GM08714 (cell line): Measurements from ENCODE around the gene HTR1B.

ENCODE experiments used
- H3K4me3 ChIP-seq: fragments of 200-500 bp; sonication (Bioruptor generic); 2 replicates; pipeline ENCODE4 v1.5.1; 2014; ENCODE audit warnings: mild to moderate bottlenecking, low read length, inconsistent platforms
- ZNF274 ChIP-seq: IDR thresholded peaks from 2 replicates; pipeline ENCODE4 v1.6.1; 2012; ENCODE audit warnings: mild to moderate bottlenecking, low read depth, low read length

Gene HTR1B

GRCh38 chr6:77464495-77464867 is 1.2 kb upstream of the HTR1B start:
- no peak for TF ChIP-seq ZNF274
- H3K4me3 ChIP-seq: no peak overlapping the region

GRCh38 chr6:77463861-77464494 is 687 bp upstream of the HTR1B start:
- H3K4me3 ChIP-seq: no peak overlapping the region
- no peak for TF ChIP-seq ZNF274

GRCh38 chr6:77462359-77463307 is 658 bp downstream of the HTR1B start:
- H3K4me3 ChIP-seq: no peak overlapping the region
- TF ChIP-seq ZNF274: no peak

- no peak overlapping the region for H3K4me3 ChIP-seq
- TF ChIP-seq ZNF274: no peak
Measured at GRCh38 chr6:77461796-77462195, 1.5 kb downstream of the HTR1B start.

- no peak overlapping the region for H3K4me3 ChIP-seq
- no peak for TF ChIP-seq ZNF274
Measured at GRCh38 chr6:77458421-77458820, 4.9 kb downstream of the HTR1B start.

- no peak overlapping the region for H3K4me3 ChIP-seq
- no peak for TF ChIP-seq ZNF274
Measured at GRCh38 chr6:77457720-77458349, 5.5 kb downstream of the HTR1B start.

- H3K4me3 ChIP-seq: no peak overlapping the region
- TF ChIP-seq ZNF274: no peak
Measured at GRCh38 chr6:77456531-77457248, 6.6 kb downstream of the HTR1B start.

GRCh38 chr6:77455271-77455670 is 8.0 kb downstream of the HTR1B start:
- H3K4me3 ChIP-seq: no peak overlapping the region
- no peak for TF ChIP-seq ZNF274

GRCh38 chr6:77454386-77454785 is 8.9 kb downstream of the HTR1B start:
- H3K4me3 ChIP-seq: no peak overlapping the region
- no peak for TF ChIP-seq ZNF274

- no peak overlapping the region for H3K4me3 ChIP-seq
- no peak for TF ChIP-seq ZNF274
Measured at GRCh38 chr6:77451466-77451865, 11.8 kb downstream of the HTR1B start.

GRCh38 chr6:77450924-77451323 is 12.4 kb downstream of the HTR1B start:
- no peak for TF ChIP-seq ZNF274
- H3K4me3 ChIP-seq: no peak overlapping the region

- no peak for TF ChIP-seq ZNF274
- no peak overlapping the region for H3K4me3 ChIP-seq
Measured at GRCh38 chr6:77448546-77448945, 14.7 kb downstream of the HTR1B start.

GRCh38 chr6:77447254-77447653 is 16.0 kb downstream of the HTR1B start:
- TF ChIP-seq ZNF274: no peak
- no peak overlapping the region for H3K4me3 ChIP-seq

- H3K4me3 ChIP-seq: no peak overlapping the region
- no peak for TF ChIP-seq ZNF274
Measured at GRCh38 chr6:77446249-77446648, 17.0 kb downstream of the HTR1B start.

- no peak overlapping the region for H3K4me3 ChIP-seq
- no peak for TF ChIP-seq ZNF274
Measured at GRCh38 chr6:77445214-77445613, 18.1 kb downstream of the HTR1B start.
